GM12801 (cell line): Measurements from ENCODE around the gene CPNE4.

ENCODE experiments used
- CTCF ChIP-seq: IDR thresholded peaks from one replicate; pipeline ENCODE4 v1.5.1; 2011; ENCODE audit warnings: control low read depth; ENCODE audit not compliant: insufficient read length; ENCODE audit errors: extremely low read depth

CPNE4 gene

GRCh38 chr3:131735544-131735943 is 299.3 kb downstream of the CPNE4 start:
- TF ChIP-seq CTCF, result no peak

GRCh38 chr3:131735116-131735515 is 299.7 kb downstream of the CPNE4 start:
- TF ChIP-seq CTCF, result no peak

- no peak for TF ChIP-seq CTCF
These were observed 301.6 kb downstream of the CPNE4 start for GRCh38 chr3:131733086-131733841.

- TF ChIP-seq CTCF, result no peak
These were observed 303.1 kb downstream of the CPNE4 start for GRCh38 chr3:131731709-131732108.

- TF ChIP-seq CTCF, result no peak
These were observed 304.2 kb downstream of the CPNE4 start for GRCh38 chr3:131730581-131730980.

GRCh38 chr3:131729643-131730017 is 305.2 kb downstream of the CPNE4 start:
- TF ChIP-seq CTCF, result no peak

GRCh38 chr3:131728898-131729642 is 305.7 kb downstream of the CPNE4 start:
- TF ChIP-seq CTCF, result no peak
